ENCODE results near the gene KRTAP3-1.

DNA sequence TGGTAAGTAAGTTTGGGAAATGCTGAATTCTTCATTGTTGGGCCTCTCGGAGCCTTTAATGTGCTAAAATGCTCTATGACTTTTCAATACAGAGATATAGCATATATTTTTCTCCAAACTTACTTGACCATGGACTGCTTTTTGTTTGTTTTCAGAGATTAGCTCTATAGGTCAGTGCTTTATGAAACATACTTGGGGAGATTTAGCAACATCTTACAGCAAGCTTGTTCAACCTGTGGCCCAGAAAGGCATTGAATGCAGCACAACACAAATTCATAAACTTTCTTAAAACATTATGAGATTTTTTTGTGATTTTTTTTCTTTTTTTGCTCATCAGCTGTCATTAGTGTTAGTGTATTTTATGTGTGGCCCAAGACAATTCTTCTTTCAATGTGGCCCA is 1.0 kb upstream of the KRTAP3-1 start:
- TF ChIP-seq POLR2A (IDR thresholded peaks at IDR 0.05): no peak
- TF ChIP-seq, protein P1, sequence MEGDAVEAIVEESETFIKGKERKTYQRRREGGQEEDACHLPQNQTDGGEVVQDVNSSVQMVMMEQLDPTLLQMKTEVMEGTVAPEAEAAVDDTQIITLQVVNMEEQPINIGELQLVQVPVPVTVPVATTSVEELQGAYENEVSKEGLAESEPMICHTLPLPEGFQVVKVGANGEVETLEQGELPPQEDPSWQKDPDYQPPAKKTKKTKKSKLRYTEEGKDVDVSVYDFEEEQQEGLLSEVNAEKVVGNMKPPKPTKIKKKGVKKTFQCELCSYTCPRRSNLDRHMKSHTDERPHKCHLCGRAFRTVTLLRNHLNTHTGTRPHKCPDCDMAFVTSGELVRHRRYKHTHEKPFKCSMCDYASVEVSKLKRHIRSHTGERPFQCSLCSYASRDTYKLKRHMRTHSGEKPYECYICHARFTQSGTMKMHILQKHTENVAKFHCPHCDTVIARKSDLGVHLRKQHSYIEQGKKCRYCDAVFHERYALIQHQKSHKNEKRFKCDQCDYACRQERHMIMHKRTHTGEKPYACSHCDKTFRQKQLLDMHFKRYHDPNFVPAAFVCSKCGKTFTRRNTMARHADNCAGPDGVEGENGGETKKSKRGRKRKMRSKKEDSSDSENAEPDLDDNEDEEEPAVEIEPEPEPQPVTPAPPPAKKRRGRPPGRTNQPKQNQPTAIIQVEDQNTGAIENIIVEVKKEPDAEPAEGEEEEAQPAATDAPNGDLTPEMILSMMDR (IDR thresholded peaks at IDR 0.05): no peak

Measured in testis (tissue), 2 donors.